H1 (cell line): ENCODE results near the gene FLVCR2. TPM values are rescaled to one million over a fixed set of nuclear protein-coding genes. Genes with fewer than 3 reads are reported as not detected.

Source experiments
- CTCF ChIA-PET: fragments of 300-600 bp; sonication (Branson Sonifier 250); formaldehyde crosslinking; loops from one replicate; lab custom pipeline; 2021; ENCODE audit not compliant: partially characterized antibody; lab: Charles Lee
- POLR2A ChIA-PET: fragments of 300-600 bp; sonication (Branson Sonifier 250); formaldehyde crosslinking; loops from one replicate; lab custom pipeline; 2021; ENCODE audit warnings: inconsistent platforms; ENCODE audit not compliant: partially characterized antibody; lab: Charles Lee
- DNase-seq, 2 experiments: peaks; one replicate each; pipeline versions ENCODE4 v3.0.0 to v3.0.0-alpha.2; 2010 to 2022; ENCODE audit warnings: low spot score in 2 of 2, low read depth in 1 of 2, mixed read lengths in 1 of 2
- FAIRE-seq: peaks from 2 replicates; lab custom pipeline; 2011; peaks lifted over from hg19 to GRCh38; lab: Jason Lieb, UNC
- H2AFZ ChIP-seq: 2 replicates; pipeline ENCODE4 v1.8.1; 2012; ENCODE audit warnings: low read length, inconsistent platforms
- H2AK5ac ChIP-seq: 2 replicates; pipeline ENCODE4 v1.6.1; 2013; ENCODE audit warnings: low read depth, low read length
- H2BK120ac ChIP-seq: replicated peaks from 2 replicates; pipeline ENCODE3; 2013; ENCODE audit warnings: low read depth, low read length, inconsistent platforms
- H2BK12ac ChIP-seq: 2 replicates; pipeline ENCODE4 v1.6.1; 2013; ENCODE audit warnings: low read depth, low read length
- H2BK15ac ChIP-seq: 2 replicates; pipeline ENCODE4 v1.6.1; 2013; ENCODE audit warnings: low read length
- H2BK20ac ChIP-seq: 2 replicates; pipeline ENCODE4 v1.6.1; 2013; ENCODE audit warnings: low read length
- H2BK5ac ChIP-seq: 2 replicates; pipeline ENCODE4 v1.6.1; 2013; ENCODE audit warnings: low read depth, low read length
- H3K14ac ChIP-seq: 2 replicates; pipeline ENCODE4 v1.6.1; 2013; ENCODE audit warnings: inconsistent platforms; ENCODE audit not compliant: insufficient read length
- H3K18ac ChIP-seq: 2 replicates; pipeline ENCODE4 v1.6.1; 2013; ENCODE audit warnings: low read length; ENCODE audit errors: extremely low read depth
- H3K23ac ChIP-seq: 2 replicates; pipeline ENCODE4 v1.6.1; 2013; ENCODE audit warnings: inconsistent platforms; ENCODE audit not compliant: insufficient read length
- H3K23me2 ChIP-seq: 2 replicates; pipeline ENCODE4 v1.6.1; 2013; ENCODE audit warnings: low read depth, low read length
- H3K27ac ChIP-seq: 2 replicates; pipeline ENCODE4 v1.6.1; 2011; ENCODE audit warnings: low read depth, low read length, inconsistent platforms
- H3K27me3 ChIP-seq, 4 experiments: replicated peaks in 1 of 4; 1 replicate in 1 of 4; 2 replicates in 3 of 4; pipeline versions ENCODE4 v1.6.1 to v1.8.1; 2011 to 2013; ENCODE audit warnings: low read length in 3 of 4, mild to moderate bottlenecking in 3 of 4, inconsistent platforms in 2 of 4, mixed read lengths in 2 of 4, moderate library complexity in 1 of 4; ENCODE audit not compliant: control insufficient read depth in 3 of 4, insufficient read depth in 3 of 4; ENCODE audit errors: extremely low read depth in 1 of 4
- H3K36me3 ChIP-seq, 4 experiments: 2 replicates each; pipeline versions ENCODE4 v1.6.1 to v1.8.1; 2011 to 2013; ENCODE audit warnings: mild to moderate bottlenecking in 4 of 4, low read length in 3 of 4, moderate library complexity in 2 of 4, control low read depth in 1 of 4, inconsistent platforms in 1 of 4; ENCODE audit not compliant: insufficient read depth in 4 of 4, control insufficient read depth in 2 of 4
- H3K4ac ChIP-seq: replicated peaks from 2 replicates; pipeline ENCODE3; 2013; ENCODE audit warnings: low read length, low read depth, mixed read lengths, inconsistent platforms; ENCODE audit not compliant: insufficient read length
- H3K4me1 ChIP-seq, 4 experiments: replicated peaks in 1 of 4; 1 replicate in 1 of 4; 2 replicates in 3 of 4; pipeline versions ENCODE4 v1.6.1 to v1.8.1; 2011 to 2013; ENCODE audit warnings: low read length in 3 of 4, inconsistent platforms in 2 of 4, mixed read lengths in 1 of 4; ENCODE audit not compliant: insufficient read depth in 4 of 4, control insufficient read depth in 3 of 4
- H3K4me2 ChIP-seq, 2 experiments: 2 replicates each; pipeline versions ENCODE4 v1.6.1 to v1.8.1; 2011 to 2013; ENCODE audit warnings: low read depth in 2 of 2, low read length in 2 of 2, control low read depth in 1 of 2, inconsistent platforms in 1 of 2, mild to moderate bottlenecking in 1 of 2; ENCODE audit not compliant: insufficient read depth in 1 of 2
- H3K4me3 ChIP-seq, 4 experiments: fragments of 200-600, 300-600 bp in 1 of 4; sonication (generic), shearing (Covaris generic), sonication (Bioruptor Twin) in 1 of 4; 2 replicates each; pipeline versions ENCODE4 v1.5.1 to v1.8.1; 2011 to 2016; ENCODE audit warnings: low read length in 4 of 4, low read depth in 3 of 4, control low read depth in 2 of 4, inconsistent platforms in 2 of 4, mild to moderate bottlenecking in 2 of 4, mixed read lengths in 1 of 4, moderate library complexity in 1 of 4; ENCODE audit not compliant: insufficient read depth in 2 of 4; ENCODE audit errors: extremely low read depth in 1 of 4
- H3K56ac ChIP-seq: replicated peaks from 2 replicates; pipeline ENCODE3; 2013; ENCODE audit warnings: low read depth, mild to moderate bottlenecking, mixed read lengths, low read length, inconsistent platforms; ENCODE audit not compliant: insufficient read length
- H3K79me1 ChIP-seq: 2 replicates; pipeline ENCODE4 v1.6.1; 2013; ENCODE audit warnings: low read depth, low read length, control low read depth
- H3K79me2 ChIP-seq, 2 experiments: 2 replicates each; pipeline versions ENCODE4 v1.6.1 to v1.8.1; 2012 to 2013; ENCODE audit warnings: low read length in 2 of 2, mild to moderate bottlenecking in 2 of 2, inconsistent platforms in 1 of 2; ENCODE audit not compliant: insufficient read depth in 2 of 2, control insufficient read depth in 1 of 2
- H3K9ac ChIP-seq, 4 experiments: replicated peaks in 1 of 4; 1 replicate in 1 of 4; 2 replicates in 3 of 4; pipeline versions ENCODE4 v1.6.1 to v1.8.1; 2011 to 2013; ENCODE audit warnings: low read depth in 3 of 4, low read length in 3 of 4, control low read depth in 2 of 4, mild to moderate bottlenecking in 2 of 4, moderate library complexity in 2 of 4, inconsistent platforms in 1 of 4; ENCODE audit errors: extremely low read depth in 1 of 4
- H3K9me3 ChIP-seq, 2 experiments: 2 replicates each; pipeline versions ENCODE4 v1.6.1 to v1.8.1; 2012 to 2013; ENCODE audit warnings: mild to moderate bottlenecking in 2 of 2, moderate library complexity in 2 of 2, control low read depth in 1 of 2, inconsistent platforms in 1 of 2, low read depth in 1 of 2, low read length in 1 of 2, mixed read lengths in 1 of 2; ENCODE audit not compliant: insufficient read depth in 2 of 2
- H4K20me1 ChIP-seq, 2 experiments: replicated peaks in 1 of 2; 2 replicates each; pipeline versions ENCODE3 to v1.8.1; 2011 to 2013; ENCODE audit warnings: inconsistent platforms in 2 of 2, low read length in 2 of 2, mild to moderate bottlenecking in 1 of 2; ENCODE audit not compliant: insufficient read depth in 2 of 2, control insufficient read depth in 1 of 2
- H4K5ac ChIP-seq: 2 replicates; pipeline ENCODE4 v1.6.1; 2013; ENCODE audit warnings: low read length, low read depth, mixed read lengths, inconsistent platforms; ENCODE audit not compliant: insufficient read length
- H4K8ac ChIP-seq: 2 replicates; pipeline ENCODE4 v1.8.0; 2013; ENCODE audit warnings: mild to moderate bottlenecking, moderate library complexity, low read length, inconsistent platforms; ENCODE audit not compliant: insufficient read depth; ENCODE audit errors: extremely low read depth
- H4K91ac ChIP-seq: replicated peaks from 2 replicates; pipeline ENCODE3; 2013; ENCODE audit warnings: low read length, mixed read lengths, inconsistent platforms; ENCODE audit not compliant: insufficient read length
- BACH1 ChIP-seq: IDR thresholded peaks from 2 replicates; pipeline ENCODE4 v1.6.1; 2012; ENCODE audit warnings: low read length, improper control_type of control experiment
- CHD2 ChIP-seq: IDR thresholded peaks from 2 replicates; pipeline ENCODE4 v1.6.1; 2012; ENCODE audit warnings: low read length, improper control_type of control experiment
- FOSL1 ChIP-seq: IDR thresholded peaks from 2 replicates; pipeline ENCODE4 v1.6.1; 2011; ENCODE audit warnings: mild to moderate bottlenecking, low read depth, low read length, moderate library complexity; ENCODE audit not compliant: insufficient read depth
- JUND ChIP-seq: IDR thresholded peaks from 2 replicates; pipeline ENCODE4 v1.6.1; 2011; ENCODE audit warnings: mild to moderate bottlenecking, improper control_type of control experiment, low read length
- MAFK ChIP-seq: IDR thresholded peaks from 2 replicates; pipeline ENCODE4 v1.6.1; 2012; ENCODE audit warnings: low read depth, mild to moderate bottlenecking, improper control_type of control experiment, low read length
- PHF8 ChIP-seq: fragments of 200-600 bp; sonication (generic); conservative IDR thresholded peaks from 2 replicates; pipeline ENCODE4 v1.7.1; 2012; ENCODE audit warnings: low read depth, mild to moderate bottlenecking, inconsistent platforms, low read length, moderate library complexity
- RXRA ChIP-seq: IDR thresholded peaks from 2 replicates; pipeline ENCODE4 v1.6.1; 2011; ENCODE audit warnings: low read depth, mild to moderate bottlenecking, low read length, moderate library complexity; ENCODE audit not compliant: insufficient read depth
- SP2 ChIP-seq: IDR thresholded peaks from 2 replicates; pipeline ENCODE4 v1.6.1; 2012; ENCODE audit warnings: mild to moderate bottlenecking, low read length, inconsistent platforms
- WGBS, 2 experiments: shearing (Covaris generic) in 1 of 2; methylation state at CpG; one replicate each; pipeline versions ENCODE4 v1.1.6 to v1.1.7; 2013 to 2015; ENCODE audit warnings: low lambda C conversion rate in 2 of 2, mixed read lengths in 2 of 2, inconsistent platforms in 1 of 2, low coverage in 1 of 2, missing lambda C conversion rate in 1 of 2; ENCODE audit not compliant: insufficient replicate concordance in 2 of 2, insufficient coverage in 1 of 2, insufficient read length in 1 of 2; ENCODE audit errors: extremely low coverage in 1 of 2, missing lambda C conversion rate in 1 of 2; 5-methylcytosine and 5-hydroxymethylcytosine counted together
- polyA plus RNA-seq, 7 experiments: library from polyadenylated mRNA; depleted of rRNA in 3 of 7; stranded (reverse) in 5 of 7; unstranded in 2 of 7; fragments of >200 nt in 5 of 7; fragments of 200-250 nt in 2 of 7; gene quantifications; 1 replicate in 5 of 7; 2 replicates in 1 of 7; 4 replicates in 1 of 7; pipeline versions ENCODE4 v1.2.1 to v1.2.3, GENCODE V29; 2011 to 2013; ENCODE audit warnings: missing spikeins in 2 of 7, mixed read lengths in 2 of 7
- total RNA-seq: library from RNA; stranded (reverse); fragmentation: NEBNext Ultra II Directional; extraction: Animal tissue kit (Norgen Biotek cat#: 25700); gene quantifications from 2 replicates; pipeline ENCODE4 v1.2.1, GENCODE V29; 2021
- TF ChIP-seq, protein P1 (sequence below), 3 experiments: IDR thresholded peaks; 1 replicate in 2 of 3; 2 replicates in 1 of 3; pipeline versions ENCODE4 v1.5.1 to v1.6.1; 2011; ENCODE audit warnings: low read length in 3 of 3, mild to moderate bottlenecking in 3 of 3, inconsistent platforms in 2 of 3, low read depth in 1 of 3, moderate library complexity in 1 of 3; ENCODE audit not compliant: insufficient read depth in 1 of 3; ENCODE audit errors: control extremely low read depth in 1 of 3
- TF ChIP-seq, protein P2 (sequence below): IDR thresholded peaks from 2 replicates; pipeline ENCODE4 v1.6.1; 2012; ENCODE audit warnings: low read length, inconsistent platforms

Gene FLVCR2
- total and polyA plus RNA-seq, 2 of the 8 experiments (the other 6 are each of a cell fraction or from before 2014, with no cell fraction given), result 7.1 to 8.2 TPM

DNA sequence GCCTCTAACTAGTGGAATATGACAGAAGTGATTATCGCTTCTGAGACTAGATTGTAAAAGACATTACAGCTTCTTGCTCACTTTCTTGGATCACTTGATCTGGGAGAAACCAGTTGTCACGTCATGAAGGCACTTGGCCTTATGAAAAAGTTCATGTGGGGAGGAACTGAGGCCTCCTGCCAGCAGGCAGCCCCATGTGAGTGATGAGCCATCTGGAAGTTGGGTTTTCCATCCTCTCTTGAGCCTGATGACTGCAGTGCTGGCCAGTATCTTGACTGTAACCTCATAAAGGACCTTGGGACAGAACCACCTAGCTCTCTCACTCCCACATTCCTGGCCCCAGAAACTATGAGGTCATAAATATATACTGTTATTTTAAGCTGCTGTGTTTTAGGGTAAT is 110.6 kb downstream of the FLVCR2 start:
- Histone ChIP-seq H2BK5ac (no peak overlapping the region), H3K79me1 (no peaks in the 10 kb centered on the region), H3K27ac (no peak overlapping the region), H4K8ac (no peak overlapping the region), H4K5ac (no peak overlapping the region), H3K9ac (no peak overlapping the region), H2BK15ac (no peak overlapping the region), H3K56ac (no peak overlapping the region), H3K4ac (no peak overlapping the region), H2BK12ac (no peak overlapping the region), H3K4me3 (no peak overlapping the region), H2BK120ac (no peak overlapping the region), H4K91ac (no peak overlapping the region), H2BK20ac (no peak overlapping the region), H3K9me3 (no peaks in the 10 kb centered on the region), H3K27me3 (no peaks in the 10 kb centered on the region), H2AK5ac (no peak overlapping the region), H3K4me1 (no peaks in the 10 kb centered on the region), H3K23me2 (no peaks in the 10 kb centered on the region), H3K79me2 (no peaks in the 10 kb centered on the region), H3K18ac (no peak overlapping the region), H3K4me2 (no peak overlapping the region), H4K20me1 (no peaks in the 10 kb centered on the region), H3K23ac (no peak overlapping the region), H3K36me3 (peaks cover 6 to 32% (median 18%) of the 10 kb centered on the region in 4 experiments; a peak in 6 of 8 replicates), H3K14ac (no peak overlapping the region), H2AFZ (no peak overlapping the region)
- ChIA-PET CTCF (interaction anchor here (0.6 to 2.6 kb wide), 4 partner anchors 35 to 1128 kb away, joined by 3 to 12 read pairs (median 3); no protein-coding TSS in a partner anchor), POLR2A (no interaction called here)
- DNase-seq (no peak), FAIRE-seq (no peak)
- no peak for TF ChIP-seq CHD2
- no peak for TF ChIP-seq MAFK
- no peak for TF ChIP-seq JUND
- no peak for TF ChIP-seq RXRA
- TF ChIP-seq, protein P1, sequence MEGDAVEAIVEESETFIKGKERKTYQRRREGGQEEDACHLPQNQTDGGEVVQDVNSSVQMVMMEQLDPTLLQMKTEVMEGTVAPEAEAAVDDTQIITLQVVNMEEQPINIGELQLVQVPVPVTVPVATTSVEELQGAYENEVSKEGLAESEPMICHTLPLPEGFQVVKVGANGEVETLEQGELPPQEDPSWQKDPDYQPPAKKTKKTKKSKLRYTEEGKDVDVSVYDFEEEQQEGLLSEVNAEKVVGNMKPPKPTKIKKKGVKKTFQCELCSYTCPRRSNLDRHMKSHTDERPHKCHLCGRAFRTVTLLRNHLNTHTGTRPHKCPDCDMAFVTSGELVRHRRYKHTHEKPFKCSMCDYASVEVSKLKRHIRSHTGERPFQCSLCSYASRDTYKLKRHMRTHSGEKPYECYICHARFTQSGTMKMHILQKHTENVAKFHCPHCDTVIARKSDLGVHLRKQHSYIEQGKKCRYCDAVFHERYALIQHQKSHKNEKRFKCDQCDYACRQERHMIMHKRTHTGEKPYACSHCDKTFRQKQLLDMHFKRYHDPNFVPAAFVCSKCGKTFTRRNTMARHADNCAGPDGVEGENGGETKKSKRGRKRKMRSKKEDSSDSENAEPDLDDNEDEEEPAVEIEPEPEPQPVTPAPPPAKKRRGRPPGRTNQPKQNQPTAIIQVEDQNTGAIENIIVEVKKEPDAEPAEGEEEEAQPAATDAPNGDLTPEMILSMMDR (IDR thresholded peaks at IDR 0.05; ENCODE audit: control extremely low read depth in 1 of 3, insufficient read depth in 1 of 3, low read depth in 1 of 3, low read length in 3 of 3), result no peak
- no peak for TF ChIP-seq BACH1
- TF ChIP-seq SP2, result no peak
- TF ChIP-seq PHF8, result no peak
- TF ChIP-seq, protein P2, sequence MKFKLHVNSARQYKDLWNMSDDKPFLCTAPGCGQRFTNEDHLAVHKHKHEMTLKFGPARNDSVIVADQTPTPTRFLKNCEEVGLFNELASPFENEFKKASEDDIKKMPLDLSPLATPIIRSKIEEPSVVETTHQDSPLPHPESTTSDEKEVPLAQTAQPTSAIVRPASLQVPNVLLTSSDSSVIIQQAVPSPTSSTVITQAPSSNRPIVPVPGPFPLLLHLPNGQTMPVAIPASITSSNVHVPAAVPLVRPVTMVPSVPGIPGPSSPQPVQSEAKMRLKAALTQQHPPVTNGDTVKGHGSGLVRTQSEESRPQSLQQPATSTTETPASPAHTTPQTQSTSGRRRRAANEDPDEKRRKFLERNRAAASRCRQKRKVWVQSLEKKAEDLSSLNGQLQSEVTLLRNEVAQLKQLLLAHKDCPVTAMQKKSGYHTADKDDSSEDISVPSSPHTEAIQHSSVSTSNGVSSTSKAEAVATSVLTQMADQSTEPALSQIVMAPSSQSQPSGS, result no peak
- TF ChIP-seq FOSL1, result no peak
- 85% methylated on average over 2 of the region's 2 CpGs; no CpG with 5 or more reads in 1 of the 2 experiments for WGBS, 2 experiments
